Activated CD8-positive, alpha-beta memory T cell treated with anti-CD3 and anti-CD28 coated beads, Interleukin-2, amount 50 U/mL, for 1 hour (primary cell): ENCODE results near the gene SPTY2D1.
"Not testable (repeated sequence)": the region's sequence is repeated elsewhere in the genome, so short reads cannot be mapped to it uniquely, and the experiment has no call there.

ENCODE experiments used
- DNase-seq: peaks from one replicate; pipeline ENCODE4 v3.0.0-alpha.2; 2020; ENCODE audit errors: extremely low read depth

The SPTY2D1 gene, protein sequence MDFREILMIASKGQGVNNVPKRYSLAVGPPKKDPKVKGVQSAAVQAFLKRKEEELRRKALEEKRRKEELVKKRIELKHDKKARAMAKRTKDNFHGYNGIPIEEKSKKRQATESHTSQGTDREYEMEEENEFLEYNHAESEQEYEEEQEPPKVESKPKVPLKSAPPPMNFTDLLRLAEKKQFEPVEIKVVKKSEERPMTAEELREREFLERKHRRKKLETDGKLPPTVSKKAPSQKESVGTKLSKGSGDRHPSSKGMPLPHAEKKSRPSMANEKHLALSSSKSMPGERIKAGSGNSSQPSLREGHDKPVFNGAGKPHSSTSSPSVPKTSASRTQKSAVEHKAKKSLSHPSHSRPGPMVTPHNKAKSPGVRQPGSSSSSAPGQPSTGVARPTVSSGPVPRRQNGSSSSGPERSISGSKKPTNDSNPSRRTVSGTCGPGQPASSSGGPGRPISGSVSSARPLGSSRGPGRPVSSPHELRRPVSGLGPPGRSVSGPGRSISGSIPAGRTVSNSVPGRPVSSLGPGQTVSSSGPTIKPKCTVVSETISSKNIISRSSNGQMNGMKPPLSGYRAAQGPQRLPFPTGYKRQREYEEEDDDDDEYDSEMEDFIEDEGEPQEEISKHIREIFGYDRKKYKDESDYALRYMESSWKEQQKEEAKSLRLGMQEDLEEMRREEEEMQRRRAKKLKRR

GRCh38 chr11:18634140-18635032, at the start of gene SPTY2D1:
Gene SPTY2D1, minus strand, starts transcription at chr11:18634342. Its CDS starts 85 bp downstream, at chr11:18634257.
- peak; percentile 97 for DNase-seq

- DNase-seq: no peak
Observed at GRCh38 chr11:18682466-18682865, 48.3 kb upstream of the SPTY2D1 start.

- not testable (repeated sequence) for DNase-seq
Observed at GRCh38 chr11:18681949-18682348, 47.8 kb upstream of the SPTY2D1 start.

GRCh38 chr11:18677560-18677959, 43.4 kb upstream of the SPTY2D1 start:
- no peak for DNase-seq

- DNase-seq: no peak
Observed at GRCh38 chr11:18676803-18677202, 42.7 kb upstream of the SPTY2D1 start.

GRCh38 chr11:18672209-18672608, 38.1 kb upstream of the SPTY2D1 start:
- DNase-seq: peak; percentile 37

DNA sequence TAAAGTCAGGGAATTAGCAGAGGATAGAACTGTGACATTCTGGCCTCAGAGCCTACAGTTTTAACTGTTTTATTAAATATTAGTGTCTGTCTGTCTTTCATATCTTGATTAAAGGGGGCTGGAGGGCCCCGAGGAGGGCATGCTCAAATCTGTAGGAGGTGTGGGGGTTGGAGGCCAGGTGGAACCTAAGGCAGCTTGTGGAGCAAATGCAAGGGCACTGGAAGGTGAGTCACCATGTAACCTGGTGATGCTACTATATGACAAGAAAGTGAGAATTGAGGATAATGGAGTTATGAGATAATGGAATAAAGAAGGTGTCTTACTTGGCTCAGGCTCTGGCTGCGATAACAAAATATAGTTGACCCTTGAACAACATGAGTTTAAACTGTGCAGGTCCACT, 37.1 kb upstream of the SPTY2D1 start:
- peak; percentile 4 for DNase-seq

GRCh38 chr11:18669711-18670110, 35.6 kb upstream of the SPTY2D1 start:
- DNase-seq: no peak

- DNase-seq: no peak
Observed at GRCh38 chr11:18669219-18669596, 35.1 kb upstream of the SPTY2D1 start.

- no peak for DNase-seq
Observed at GRCh38 chr11:18668131-18668530, 34.0 kb upstream of the SPTY2D1 start.

GRCh38 chr11:18665353-18665872, 31.3 kb upstream of the SPTY2D1 start:
- not testable (repeated sequence) for DNase-seq

- DNase-seq: no peak
Observed at GRCh38 chr11:18657673-18658072, 23.5 kb upstream of the SPTY2D1 start.

GRCh38 chr11:18650859-18651557, 16.9 kb upstream of the SPTY2D1 start:
- DNase-seq: no peak

GRCh38 chr11:18650353-18650752, 16.2 kb upstream of the SPTY2D1 start:
- no peak for DNase-seq

DNA sequence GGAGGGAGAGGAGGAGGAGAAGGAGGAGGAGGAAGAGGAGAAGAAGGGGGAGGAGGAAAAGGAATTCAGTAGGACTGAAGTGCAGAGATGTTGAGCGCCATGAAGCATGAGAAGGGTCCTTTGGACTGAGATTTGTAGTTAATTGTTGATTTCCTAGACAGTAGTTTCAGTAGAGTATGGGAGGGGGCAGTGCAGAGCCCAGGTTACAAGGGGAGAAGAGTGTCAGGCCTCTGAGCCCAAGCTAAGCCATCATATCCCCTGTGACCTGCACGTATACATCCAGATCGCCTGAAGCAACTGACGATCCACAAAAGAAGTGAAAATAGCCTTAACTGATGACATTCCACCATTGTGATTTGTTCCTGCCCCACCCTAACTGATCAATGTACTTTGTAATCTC, 8.9 kb upstream of the SPTY2D1 start:
- DNase-seq: not testable (repeated sequence)

DNA sequence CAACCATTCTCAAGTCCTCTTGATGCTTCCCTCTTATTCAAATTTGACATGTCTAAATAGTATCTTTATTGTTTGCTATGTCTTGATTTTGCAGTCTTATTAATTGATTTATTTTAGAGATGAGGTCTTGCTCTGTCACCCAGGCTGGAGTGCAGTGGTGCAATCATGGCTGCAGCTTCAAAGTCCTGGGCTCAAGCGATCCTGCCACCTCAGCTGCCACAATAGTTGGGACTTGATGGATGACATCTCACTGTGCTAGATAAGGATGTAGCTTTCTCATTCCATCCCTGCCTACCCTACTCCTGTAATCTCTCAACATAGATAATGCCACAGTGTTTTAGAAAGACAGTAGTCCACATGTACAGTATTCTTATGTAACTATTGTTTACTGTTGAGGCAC, 7.5 kb upstream of the SPTY2D1 start:
- DNase-seq: no peak

DNA sequence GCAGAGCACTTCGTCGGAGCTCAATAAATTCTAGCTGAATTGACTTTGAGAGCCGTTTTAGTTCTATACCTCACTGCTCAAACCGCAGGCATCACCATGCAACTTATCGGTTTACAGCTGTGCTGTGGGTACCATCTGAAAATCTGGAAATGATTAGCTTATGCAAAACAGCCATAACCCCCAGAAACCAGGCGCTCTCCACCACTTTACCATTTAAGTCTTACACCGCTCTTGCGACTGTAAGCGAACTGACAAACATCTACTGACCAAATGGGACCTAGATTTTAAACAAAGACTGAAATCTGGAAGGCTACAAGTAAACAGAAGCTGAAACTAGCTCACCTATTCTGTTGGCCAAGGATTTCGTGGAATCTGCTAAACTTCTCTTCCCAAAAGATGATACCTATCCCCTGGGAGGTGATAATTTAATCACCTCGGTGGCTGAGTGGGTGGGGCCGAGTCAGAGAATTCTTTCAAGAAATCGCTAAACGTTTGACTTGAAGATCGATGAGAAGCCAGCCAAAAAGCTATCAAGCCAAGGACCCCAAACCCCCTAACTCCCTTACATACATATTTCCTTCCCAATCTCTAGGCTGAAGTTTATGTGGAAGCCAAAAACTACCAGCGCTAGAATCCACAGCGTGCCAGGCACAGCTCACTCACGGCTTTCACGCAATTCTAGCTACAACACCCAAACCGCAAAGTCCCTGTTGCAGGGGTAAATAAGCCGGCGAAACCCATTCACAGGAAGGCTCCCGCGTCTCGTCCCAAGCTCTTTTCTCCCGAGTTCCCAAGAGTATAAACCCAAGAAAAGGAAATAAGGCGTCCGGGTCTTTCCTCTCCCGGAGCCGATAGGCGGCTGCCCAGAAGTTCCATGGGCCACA, 644 bp downstream of the SPTY2D1 start:
- no peak for DNase-seq

DNA sequence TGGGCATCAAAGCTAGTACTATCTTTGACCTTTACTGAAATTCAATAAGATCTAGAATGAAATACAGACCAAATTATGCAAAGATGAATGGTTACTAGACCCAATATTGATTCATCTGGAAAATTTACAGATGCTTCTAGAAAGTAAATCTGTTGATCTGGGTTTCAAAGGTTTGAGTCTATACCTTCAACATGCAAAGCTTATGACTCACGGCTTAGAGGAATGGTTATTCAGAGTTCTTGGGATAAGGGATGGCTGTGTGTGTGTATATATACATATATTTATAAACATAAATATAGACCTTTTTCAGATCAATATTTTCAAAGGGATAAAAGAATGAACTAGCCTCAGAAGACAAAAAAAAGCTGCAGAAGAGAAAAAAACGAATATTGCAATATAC, 1.3 kb downstream of the SPTY2D1 start:
- no peak for DNase-seq

DNA sequence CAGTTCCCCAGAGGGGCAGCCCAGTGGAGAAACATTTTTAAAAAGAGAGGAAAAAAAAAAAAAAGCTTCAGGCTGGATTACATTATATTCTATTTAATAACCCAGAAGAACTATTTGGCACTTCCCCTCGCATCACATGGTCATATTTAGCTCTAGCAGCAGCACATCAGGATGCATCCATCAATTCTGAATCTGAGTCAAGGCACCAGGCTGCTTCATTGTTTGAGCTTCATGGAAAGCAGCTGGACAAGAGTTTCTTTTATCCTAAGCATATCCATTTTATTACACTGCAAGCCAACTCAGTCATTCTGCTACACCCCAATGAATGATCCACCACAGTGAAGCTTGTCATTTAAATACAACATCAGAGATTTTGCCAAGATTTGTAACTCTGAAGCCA, 10.0 kb downstream of the SPTY2D1 start:
- no peak for DNase-seq

- no peak for DNase-seq
Observed at GRCh38 chr11:18623707-18624106, 10.4 kb downstream of the SPTY2D1 start.
